Heart left ventricle (tissue), 13 donors: Measurements from ENCODE around the gene CFAP100.

Experiments
- POLR2A ChIP-seq, 2 donors: fragments of 450-650 bp; IDR thresholded peaks; one replicate each; pipeline ENCODE4 v1.6.1; 2017; ENCODE audit warnings: antibody characterized with exemption in 2 of 2, mild to moderate bottlenecking in 2 of 2, moderate library complexity in 2 of 2
- TF ChIP-seq, protein P1 (sequence below), 12 donors: fragments of 200-600 bp; sonication (generic) in 4 of 12; IDR thresholded peaks; one replicate each; pipeline versions ENCODE4 v1.5.0 to v1.8.0; 2018 to 2022; ENCODE audit warnings: antibody characterized with exemption in 12 of 12, mild to moderate bottlenecking in 5 of 12
- donor health status: ischemic (EF 13 %, LVEDD 7.1; RV severe dilation, severe dysfunction).
- donor health status: DM: no; HTN: yes; CAD: no.
- donor health status: DM: no; HTN: no; CAD: no.
- donor health status: ischemic (EF 25% LVEDD 6.9; RV normal size, moderate dysfunction).
- donor health status: ischemic (EF 25% LVEDD 5.7; RV mildly dilated, moderate dysfunction).
- donor health status: ischemic (EF 35%, LVEDD 5.7; RV mildly dilated, moderate dysfunction).
- donor health status: nonischemic (EF 11% LVEDD 7.7; RV severe dilation, severe dysfunction).
- donor health status: DM: yes; HTN: yes; CAD: no.
- donor health status: PGD.
- donor health status: ischemic (EF 29% LVEDD 5.4; RV normal size, mild dysfunction).
- donor health status: nonischemic (EF 23%, LVEDD 6.1; RV moderate dilation, normal function).

- TF ChIP-seq, protein P1, sequence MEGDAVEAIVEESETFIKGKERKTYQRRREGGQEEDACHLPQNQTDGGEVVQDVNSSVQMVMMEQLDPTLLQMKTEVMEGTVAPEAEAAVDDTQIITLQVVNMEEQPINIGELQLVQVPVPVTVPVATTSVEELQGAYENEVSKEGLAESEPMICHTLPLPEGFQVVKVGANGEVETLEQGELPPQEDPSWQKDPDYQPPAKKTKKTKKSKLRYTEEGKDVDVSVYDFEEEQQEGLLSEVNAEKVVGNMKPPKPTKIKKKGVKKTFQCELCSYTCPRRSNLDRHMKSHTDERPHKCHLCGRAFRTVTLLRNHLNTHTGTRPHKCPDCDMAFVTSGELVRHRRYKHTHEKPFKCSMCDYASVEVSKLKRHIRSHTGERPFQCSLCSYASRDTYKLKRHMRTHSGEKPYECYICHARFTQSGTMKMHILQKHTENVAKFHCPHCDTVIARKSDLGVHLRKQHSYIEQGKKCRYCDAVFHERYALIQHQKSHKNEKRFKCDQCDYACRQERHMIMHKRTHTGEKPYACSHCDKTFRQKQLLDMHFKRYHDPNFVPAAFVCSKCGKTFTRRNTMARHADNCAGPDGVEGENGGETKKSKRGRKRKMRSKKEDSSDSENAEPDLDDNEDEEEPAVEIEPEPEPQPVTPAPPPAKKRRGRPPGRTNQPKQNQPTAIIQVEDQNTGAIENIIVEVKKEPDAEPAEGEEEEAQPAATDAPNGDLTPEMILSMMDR (IDR thresholded peaks at IDR 0.05), result no peak
- TF ChIP-seq POLR2A (IDR thresholded peaks at IDR 0.05), result no peak
Measured at GRCh38 chr3:126483321-126483761, 88.6 kb downstream of the CFAP100 start.
